Sciatic nerve (tissue), 2 donors: ENCODE measurements around the gene GATD1. TPM values are rescaled to one million over a fixed set of nuclear protein-coding genes. Genes with fewer than 3 reads are reported as not detected.

Experiments used
- ATAC-seq: fragments of 200-7000 bp; cut with Tn5 transposase; one replicate; pipeline ENCODE4 v1.9.1; 2020; ENCODE audit warnings: mild to moderate bottlenecking, moderate library complexity
- DNase-seq: peaks from one replicate; pipeline ENCODE4 v3.0.0-alpha.2; 2020; ENCODE audit warnings: low spot score
- intact Hi-C: fragments of 100-400 bp; cut with DNase I; formaldehyde crosslinking; loops from one replicate; pipeline ENCODE4 v1.14.2; 2022
- total RNA-seq: library from RNA; stranded (reverse); fragmentation: NEBNext Ultra II Directional; extraction: Animal tissue kit (Norgen Biotek cat#: 25700); gene quantifications from one replicate; pipeline ENCODE4 v1.2.1, GENCODE V29; 2021
- donor health status: DM: no; HTN: no; CAD: no.
- donor health status: DM: no; HTN: no; CAD: no.

GATD1 gene
- total RNA-seq, 1 donor from 2014 or later: 74.8 TPM

- no peak for DNase-seq
- ATAC-seq: no peak
- intact Hi-C loops: no loop called here
Measured at GRCh38 chr11:770642-771616, 6.4 kb downstream of the GATD1 start.

- intact Hi-C loops: no loop called here
- ATAC-seq (no peak), DNase-seq (no peak)
Measured at GRCh38 chr11:769887-770641, 7.2 kb downstream of the GATD1 start.

- DNase-seq (no peak), ATAC-seq (no peak)
- intact Hi-C loops: no loop called here
Measured at GRCh38 chr11:767238-767637, 10.0 kb downstream of the GATD1 start.

GRCh38 chr11:766936-767210, 10.4 kb downstream of the GATD1 start:
- ATAC-seq (no peak), DNase-seq (no peak)
- intact Hi-C loops: no loop called here

GRCh38 chr11:766106-766935, 11.0 kb downstream of the GATD1 start:
- ATAC-seq: no peak
- no peak for DNase-seq
- intact Hi-C loops: no loop called here

GRCh38 chr11:765802-766091, 11.5 kb downstream of the GATD1 start:
- DNase-seq: no peak
- intact Hi-C loops: no loop called here
- no peak for ATAC-seq

GRCh38 chr11:765025-765801, 12.1 kb downstream of the GATD1 start:
- intact Hi-C loops: no loop called here
- DNase-seq: peak; percentile 73
- peak; percentile 35 for ATAC-seq

GRCh38 chr11:764322-765024, 12.8 kb downstream of the GATD1 start:
- intact Hi-C loops: no loop called here
- peak; percentile 9 for ATAC-seq
- DNase-seq: no peak

GRCh38 chr11:763549-764321, 13.6 kb downstream of the GATD1 start:
- DNase-seq: no peak
- ATAC-seq: no peak
- intact Hi-C loops: no loop called here

- intact Hi-C loops: no loop called here
- DNase-seq (no peak), ATAC-seq (no peak)
Measured at GRCh38 chr11:763073-763463, 14.2 kb downstream of the GATD1 start.

GRCh38 chr11:762421-763072, 14.7 kb downstream of the GATD1 start:
- intact Hi-C loops: no loop called here
- ATAC-seq: peak; percentile 25
- DNase-seq: peak; percentile 64

GRCh38 chr11:761526-762108, 15.7 kb downstream of the GATD1 start:
- intact Hi-C loops: no loop called here
- ATAC-seq: no peak
- DNase-seq: no peak

- no peak for ATAC-seq
- intact Hi-C loops: no loop called here
- DNase-seq: no peak
Measured at GRCh38 chr11:760236-760635, 17.1 kb downstream of the GATD1 start.

GRCh38 chr11:749731-750130, 27.6 kb downstream of the GATD1 start:
- no peak for ATAC-seq
- no peak for DNase-seq
- intact Hi-C loops: loop anchor here (10.0 kb wide), 1 partner anchor 1635 kb away; no protein-coding TSS in a partner anchor

- ATAC-seq: peak; percentile 22
- intact Hi-C loops: loop anchor here (10.0 kb wide), 1 partner anchor 1637 kb away; no protein-coding TSS in a partner anchor
- DNase-seq: no peak
Measured at GRCh38 chr11:748007-748359, 29.3 kb downstream of the GATD1 start.

GRCh38 chr11:747158-748006, 29.9 kb downstream of the GATD1 start, which contains the start of gene TALDO1:
Gene TALDO1 (plus strand): TSS chr11:747464. CDS start chr11:747482, 18 bp downstream.
- intact Hi-C loops: loop anchor here (10.0 kb wide), 1 partner anchor 1637 kb away; no protein-coding TSS in a partner anchor
- peak; percentile 96 for ATAC-seq
- DNase-seq: peak; percentile 95
